ENCODE data around the gene TPGS1. TPM values are rescaled to one million over a fixed set of nuclear protein-coding genes. Genes with fewer than 3 reads are reported as not detected.
A peak's percentile ranks its signal among the peaks of the same experiment; 100 is the strongest.

TPGS1 gene
- total and polyA plus RNA-seq, 2 donors from 2014 or later = 17.9 to 23.1 TPM

DNA sequence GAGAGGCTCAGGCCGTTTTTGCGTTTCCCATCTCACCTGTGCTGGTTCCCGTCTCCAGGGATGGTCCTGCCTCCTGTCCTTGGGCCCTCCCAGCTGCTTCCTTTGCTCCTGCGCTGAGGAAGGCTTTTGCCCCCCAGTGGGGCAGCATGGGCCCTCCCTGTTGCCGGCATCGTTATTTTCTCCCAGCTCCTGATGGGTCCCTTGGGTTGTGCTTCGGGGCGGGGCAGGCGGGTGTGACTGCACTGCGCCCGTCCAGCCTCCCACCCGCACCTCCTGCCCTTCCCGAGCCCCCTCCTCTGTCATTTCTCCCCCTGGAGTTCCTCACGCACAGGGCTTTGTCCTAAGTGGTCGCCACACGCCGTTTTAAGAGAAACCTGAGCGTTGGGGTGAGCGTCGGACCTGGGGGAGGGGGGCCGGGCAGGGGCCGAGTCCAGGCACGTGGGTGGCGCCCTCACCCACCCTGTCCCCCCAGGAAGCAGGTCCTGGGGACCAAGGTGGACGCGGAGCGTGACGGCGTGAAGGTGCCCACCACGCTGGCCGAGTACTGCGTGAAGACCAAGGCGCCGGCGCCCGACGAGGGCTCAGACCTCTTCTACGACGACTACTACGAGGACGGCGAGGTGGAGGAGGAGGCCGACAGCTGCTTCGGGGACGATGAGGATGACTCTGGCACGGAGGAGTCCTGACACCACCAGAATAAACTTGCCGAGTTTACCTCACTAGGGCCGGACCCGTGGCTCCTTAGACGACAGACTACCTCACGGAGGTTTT, 33.8 kb downstream of the TPGS1 start:
- TF ChIP-seq, protein P1, sequence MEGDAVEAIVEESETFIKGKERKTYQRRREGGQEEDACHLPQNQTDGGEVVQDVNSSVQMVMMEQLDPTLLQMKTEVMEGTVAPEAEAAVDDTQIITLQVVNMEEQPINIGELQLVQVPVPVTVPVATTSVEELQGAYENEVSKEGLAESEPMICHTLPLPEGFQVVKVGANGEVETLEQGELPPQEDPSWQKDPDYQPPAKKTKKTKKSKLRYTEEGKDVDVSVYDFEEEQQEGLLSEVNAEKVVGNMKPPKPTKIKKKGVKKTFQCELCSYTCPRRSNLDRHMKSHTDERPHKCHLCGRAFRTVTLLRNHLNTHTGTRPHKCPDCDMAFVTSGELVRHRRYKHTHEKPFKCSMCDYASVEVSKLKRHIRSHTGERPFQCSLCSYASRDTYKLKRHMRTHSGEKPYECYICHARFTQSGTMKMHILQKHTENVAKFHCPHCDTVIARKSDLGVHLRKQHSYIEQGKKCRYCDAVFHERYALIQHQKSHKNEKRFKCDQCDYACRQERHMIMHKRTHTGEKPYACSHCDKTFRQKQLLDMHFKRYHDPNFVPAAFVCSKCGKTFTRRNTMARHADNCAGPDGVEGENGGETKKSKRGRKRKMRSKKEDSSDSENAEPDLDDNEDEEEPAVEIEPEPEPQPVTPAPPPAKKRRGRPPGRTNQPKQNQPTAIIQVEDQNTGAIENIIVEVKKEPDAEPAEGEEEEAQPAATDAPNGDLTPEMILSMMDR (IDR thresholded peaks at IDR 0.05; ENCODE audit: borderline replicate concordance, extremely low read depth, insufficient read depth) = no peak
- no peak overlapping the region for H3K9ac ChIP-seq (ENCODE audit: low read length in 3 of 3)
- DNase-seq (peak in 1 of 5 donors; percentile 73), FAIRE-seq (no peak)
- no peaks in the 10 kb centered on the region for H3K9me3 ChIP-seq (ENCODE audit: control insufficient read depth in 2 of 3, insufficient read depth in 1 of 3, low read length in 3 of 3)
- H3K27me3 ChIP-seq (ENCODE audit: control insufficient read depth, insufficient read depth, low read length) = no peaks in the 10 kb centered on the region
- H3K4me1 ChIP-seq (ENCODE audit: control insufficient read depth in 2 of 3, insufficient read depth in 2 of 3, low read depth in 1 of 3, low read length in 3 of 3) = no peaks in the 10 kb centered on the region
- intact Hi-C loops (cut with DNase I) = no loop called here
- no peak overlapping the region for H3K27ac ChIP-seq (ENCODE audit: low read depth in 2 of 2, low read length in 2 of 2)
- peaks cover 0 to 15% (median 5%) of the 10 kb centered on the region in 3 donors for H3K36me3 ChIP-seq (ENCODE audit: control insufficient read depth in 2 of 3, insufficient read depth in 3 of 3, low read length in 3 of 3)
- H3K4me3 ChIP-seq (ENCODE audit: low read length in 3 of 3) = no peak overlapping the region

DNA sequence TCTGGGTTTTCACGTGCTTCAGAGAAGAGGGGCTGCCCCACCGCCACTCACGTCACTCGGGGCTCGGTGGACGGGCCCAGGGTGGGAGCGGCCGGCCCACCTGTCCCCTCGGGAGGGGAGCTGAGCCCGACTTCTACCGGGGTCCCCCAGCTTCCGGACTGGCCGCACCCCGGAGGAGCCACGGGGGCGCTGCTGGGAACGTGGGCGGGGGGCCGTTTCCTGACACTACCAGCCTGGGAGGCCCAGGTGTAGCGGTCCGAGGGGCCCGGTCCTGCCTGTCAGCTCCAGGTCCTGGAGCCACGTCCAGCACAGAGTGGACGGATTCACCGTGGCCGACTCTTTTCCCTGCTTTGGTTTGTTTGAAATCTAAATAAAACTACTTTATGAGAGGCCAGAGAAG, 34.4 kb downstream of the TPGS1 start:
- peaks cover 0 to 10% (median 5%) of the 10 kb centered on the region in 3 donors for H3K36me3 ChIP-seq (ENCODE audit: control insufficient read depth in 2 of 3, insufficient read depth in 3 of 3, low read length in 3 of 3)
- H3K27ac ChIP-seq (ENCODE audit: low read depth in 2 of 2, low read length in 2 of 2) = no peak overlapping the region
- H3K4me3 ChIP-seq (ENCODE audit: low read length in 3 of 3) = no peak overlapping the region
- peak in 1 of 5 donors; percentile 67 for DNase-seq
- H3K9me3 ChIP-seq (ENCODE audit: control insufficient read depth in 2 of 3, insufficient read depth in 1 of 3, low read length in 3 of 3) = no peaks in the 10 kb centered on the region
- H3K9ac ChIP-seq (ENCODE audit: low read length in 3 of 3) = no peak overlapping the region
- intact Hi-C loops (cut with DNase I) = no loop called here
- TF ChIP-seq, protein P1 (IDR thresholded peaks at IDR 0.05; ENCODE audit: borderline replicate concordance, extremely low read depth, insufficient read depth) = no peak
- no peaks in the 10 kb centered on the region for H3K4me1 ChIP-seq (ENCODE audit: control insufficient read depth in 2 of 3, insufficient read depth in 2 of 3, low read depth in 1 of 3, low read length in 3 of 3)
- H3K27me3 ChIP-seq (ENCODE audit: control insufficient read depth, insufficient read depth, low read length) = no peaks in the 10 kb centered on the region
- FAIRE-seq = no peak

DNA sequence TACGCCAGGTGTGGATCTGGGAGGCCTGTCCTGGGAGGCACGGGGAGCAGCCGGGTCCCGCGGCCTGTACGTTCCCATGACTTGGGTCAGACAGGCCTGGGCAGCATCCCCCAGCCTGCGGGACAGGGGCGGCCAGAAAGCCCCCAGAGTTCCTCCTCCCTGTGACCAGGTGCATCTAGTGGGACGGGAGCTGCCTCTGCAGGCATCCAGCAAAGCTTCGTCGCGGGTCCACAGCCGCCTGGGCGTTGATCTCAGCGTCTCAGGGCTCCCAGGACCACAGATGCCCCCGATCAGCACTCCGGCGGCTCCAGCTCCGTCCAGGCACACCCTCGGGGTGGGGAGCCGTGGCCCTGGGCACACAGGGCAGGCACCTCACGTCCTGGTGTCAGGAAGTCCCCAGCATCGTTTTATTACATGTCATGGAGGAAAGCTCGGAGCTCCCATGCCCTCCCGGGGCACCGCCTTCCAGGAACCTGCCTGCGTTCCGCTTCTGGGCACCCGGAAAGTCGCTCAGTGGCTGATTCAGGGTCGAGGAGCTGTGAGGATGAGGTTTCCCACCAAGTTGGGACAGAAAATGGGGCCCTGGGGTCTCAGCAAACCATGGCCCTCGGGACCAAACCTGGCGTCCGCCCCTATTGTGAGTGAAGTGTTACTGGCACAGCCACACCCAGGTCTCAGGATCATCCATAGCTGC, 35.0 kb downstream of the TPGS1 start:
- H3K4me1 ChIP-seq (ENCODE audit: control insufficient read depth in 2 of 3, insufficient read depth in 2 of 3, low read depth in 1 of 3, low read length in 3 of 3) = no peaks in the 10 kb centered on the region
- H3K9ac ChIP-seq (ENCODE audit: low read length in 3 of 3) = no peak overlapping the region
- intact Hi-C loops (cut with DNase I) = no loop called here
- H3K9me3 ChIP-seq (ENCODE audit: control insufficient read depth in 2 of 3, insufficient read depth in 1 of 3, low read length in 3 of 3) = no peaks in the 10 kb centered on the region
- TF ChIP-seq, protein P1 (IDR thresholded peaks at IDR 0.05; ENCODE audit: borderline replicate concordance, extremely low read depth, insufficient read depth) = no peak
- peak in 1 of 5 donors; percentile 71 for DNase-seq
- FAIRE-seq = no peak
- no peak overlapping the region for H3K4me3 ChIP-seq (ENCODE audit: low read length in 3 of 3)
- H3K27ac ChIP-seq (ENCODE audit: low read depth in 2 of 2, low read length in 2 of 2) = no peak overlapping the region
- H3K27me3 ChIP-seq (ENCODE audit: control insufficient read depth, insufficient read depth, low read length) = no peaks in the 10 kb centered on the region
- peaks cover 0 to 9% (median 5%) of the 10 kb centered on the region in 3 donors for H3K36me3 ChIP-seq (ENCODE audit: control insufficient read depth in 2 of 3, insufficient read depth in 3 of 3, low read length in 3 of 3)

Data from kidney (tissue), 14 donors.